GM04503 (cell line): ENCODE data around the gene PDGFRB.

Experiments used
- DNase-seq: peaks from one replicate; pipeline ENCODE4 v3.0.0-alpha.2; 2012; ENCODE audit warnings: low read depth

Gene PDGFRB

GRCh38 chr5:150163035-150163434 lies 7.4 kb upstream of the PDGFRB start:
- DNase-seq = no peak

- no peak for DNase-seq
Observed at GRCh38 chr5:150162142-150162513, 6.5 kb upstream of the PDGFRB start.

- DNase-seq = no peak
Observed at GRCh38 chr5:150161242-150162141, 5.8 kb upstream of the PDGFRB start.

- DNase-seq = no peak
Observed at GRCh38 chr5:150160448-150161081, 4.9 kb upstream of the PDGFRB start.

GRCh38 chr5:150159741-150160179 lies 4.1 kb upstream of the PDGFRB start:
- DNase-seq = no peak

- DNase-seq = no peak
Observed at GRCh38 chr5:150159031-150159430, 3.4 kb upstream of the PDGFRB start.

GRCh38 chr5:150158170-150158949 lies 2.7 kb upstream of the PDGFRB start:
- DNase-seq = no peak

- no peak for DNase-seq
Observed at GRCh38 chr5:150157168-150157567, 1.5 kb upstream of the PDGFRB start.

GRCh38 chr5:150156540-150156939 lies 895 bp upstream of the PDGFRB start:
- no peak for DNase-seq

GRCh38 chr5:150156027-150156368 lies 353 bp upstream of the PDGFRB start:
- DNase-seq = no peak

- no peak for DNase-seq
Observed at GRCh38 chr5:150154618-150155128, 972 bp downstream of the PDGFRB start.

- no peak for DNase-seq
Observed at GRCh38 chr5:150153957-150154617, 1.6 kb downstream of the PDGFRB start.

- DNase-seq = no peak
Observed at GRCh38 chr5:150153483-150153882, 2.2 kb downstream of the PDGFRB start.

- DNase-seq = no peak
Observed at GRCh38 chr5:150152636-150153462, 2.8 kb downstream of the PDGFRB start.

GRCh38 chr5:150149618-150150017 lies 6.0 kb downstream of the PDGFRB start:
- DNase-seq = no peak

GRCh38 chr5:150148117-150148927 lies 7.3 kb downstream of the PDGFRB start:
- DNase-seq = no peak

- DNase-seq = no peak
Observed at GRCh38 chr5:150147670-150148069, 8.0 kb downstream of the PDGFRB start.

- DNase-seq = no peak
Observed at GRCh38 chr5:150146862-150147601, 8.6 kb downstream of the PDGFRB start.

- DNase-seq = no peak
Observed at GRCh38 chr5:150146235-150146634, 9.4 kb downstream of the PDGFRB start.

GRCh38 chr5:150144879-150145278 lies 10.8 kb downstream of the PDGFRB start:
- DNase-seq = no peak
